Gastroesophageal sphincter (tissue), 4 donors: ENCODE measurements around the gene ADAM19. TPM values are rescaled to one million over a fixed set of nuclear protein-coding genes. Genes with fewer than 3 reads are reported as not detected.

ENCODE experiments used
- ATAC-seq: fragments of 150-250 bp; one replicate; pipeline ENCODE4 v1.9.1; 2016; ENCODE audit warnings: mild to moderate bottlenecking, moderate library complexity
- H3K27ac ChIP-seq, 4 donors: fragments of 200-600 bp; sonication (generic) in 3 of 4; 1 replicate in 3 of 4; 2 replicates in 1 of 4; pipeline ENCODE4 v1.5.1; 2016 to 2019
- H3K27me3 ChIP-seq: fragments of 200-600 bp; sonication (generic); one replicate; pipeline ENCODE4 v1.5.1; 2019
- H3K36me3 ChIP-seq, 2 donors: fragments of 200-600 bp; sonication (generic); one replicate each; pipeline ENCODE4 v1.5.1; 2019; ENCODE audit warnings: control low read depth in 1 of 2
- H3K4me1 ChIP-seq, 3 donors: fragments of 200-600 bp; sonication (generic); 1 replicate in 2 of 3; 2 replicates in 1 of 3; pipeline ENCODE4 v1.5.1; 2016 to 2019; ENCODE audit warnings: control low read depth in 2 of 3
- H3K4me3 ChIP-seq, 2 donors: fragments of 200-600 bp; sonication (generic); one replicate each; pipeline ENCODE4 v1.5.1; 2019; ENCODE audit warnings: mild to moderate bottlenecking in 1 of 2, moderate library complexity in 1 of 2
- H3K9me3 ChIP-seq, 3 donors: fragments of 200-600 bp; sonication (generic); one replicate each; pipeline ENCODE4 v1.5.1; 2017 to 2019; ENCODE audit warnings: control low read depth in 2 of 3
- EP300 ChIP-seq: sonication (generic); formaldehyde crosslinking; IDR thresholded peaks from one replicate; pipeline ENCODE4 v1.6.1; 2017; ENCODE audit warnings: antibody characterized with exemption, mild to moderate bottlenecking
- POLR2A ChIP-seq, 2 donors: fragments of 450-650 bp; IDR thresholded peaks; one replicate each; pipeline ENCODE4 v1.6.1; 2017; ENCODE audit warnings: antibody characterized with exemption in 2 of 2, mild to moderate bottlenecking in 2 of 2, moderate library complexity in 1 of 2
- POLR2AphosphoS5 ChIP-seq: sonication (generic); formaldehyde crosslinking; IDR thresholded peaks from one replicate; pipeline ENCODE4 v1.6.1; 2017; ENCODE audit warnings: antibody characterized with exemption
- WGBS, 2 donors: methylation state at CpG; one replicate each; pipeline ENCODE4 v1.1.5; 2018; ENCODE audit warnings: low coverage in 1 of 2; 5-methylcytosine and 5-hydroxymethylcytosine counted together
- total RNA-seq, 4 donors: library from RNA; depleted of rRNA; stranded (reverse); fragments of >200 nt; gene quantifications; one replicate each; pipeline ENCODE4 v1.1.0, GENCODE V29; 2016
- TF ChIP-seq, protein P1 (sequence below), 4 experiments: fragments of 200-600 bp in 2 of 4; fragments of 450-650 bp in 2 of 4; sonication (generic) in 1 of 4; IDR thresholded peaks; one replicate each; pipeline ENCODE4 v1.5.1; 2017 to 2019; ENCODE audit warnings: antibody characterized with exemption in 4 of 4, mild to moderate bottlenecking in 2 of 4, moderate library complexity in 2 of 4

ADAM19 gene
- total RNA-seq, 4 donors from 2014 or later, result 19.3 to 38.5 (median 31.2) TPM

DNA sequence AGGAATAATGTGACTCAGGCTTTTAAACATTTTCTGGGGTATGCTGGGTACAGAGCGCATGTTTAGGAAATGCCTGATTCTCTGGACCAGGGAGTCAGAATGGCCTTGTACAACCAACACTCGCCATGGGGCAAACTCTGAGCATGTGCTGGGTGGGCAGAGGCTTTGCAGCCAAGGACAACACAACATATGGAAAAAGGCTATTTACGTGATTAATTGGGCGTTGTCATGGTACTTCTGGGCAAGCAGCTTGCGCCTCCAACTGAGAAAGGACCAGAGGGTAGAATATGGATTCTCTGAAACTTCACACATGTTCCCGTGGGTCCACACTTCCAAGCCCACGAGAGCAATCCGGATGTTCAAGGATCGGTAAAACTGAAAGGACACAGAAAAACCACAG is 66.5 kb downstream of the ADAM19 start:
- 89 to 92% methylated on average over 8 of the region's 9 CpGs for WGBS, 2 donors
- Histone ChIP-seq H3K9me3 (no peaks in the 10 kb centered on the region), H3K27ac (peak overlapping the region in 3 of 4 donors; percentile 25 to 88 (median 86)), H3K4me1 (peaks cover 12 to 73% (median 12%) of the 10 kb centered on the region in 3 donors), H3K4me3 (no peak overlapping the region), H3K27me3 (no peaks in the 10 kb centered on the region), H3K36me3 (peaks cover 0 to 60% of the 10 kb centered on the region in 2 donors)
- no peak for ATAC-seq
- TF ChIP-seq POLR2AphosphoS5 (no peak), POLR2A (IDR thresholded peaks at IDR 0.05) (no peak), EP300 (no peak)
- TF ChIP-seq, protein P1, sequence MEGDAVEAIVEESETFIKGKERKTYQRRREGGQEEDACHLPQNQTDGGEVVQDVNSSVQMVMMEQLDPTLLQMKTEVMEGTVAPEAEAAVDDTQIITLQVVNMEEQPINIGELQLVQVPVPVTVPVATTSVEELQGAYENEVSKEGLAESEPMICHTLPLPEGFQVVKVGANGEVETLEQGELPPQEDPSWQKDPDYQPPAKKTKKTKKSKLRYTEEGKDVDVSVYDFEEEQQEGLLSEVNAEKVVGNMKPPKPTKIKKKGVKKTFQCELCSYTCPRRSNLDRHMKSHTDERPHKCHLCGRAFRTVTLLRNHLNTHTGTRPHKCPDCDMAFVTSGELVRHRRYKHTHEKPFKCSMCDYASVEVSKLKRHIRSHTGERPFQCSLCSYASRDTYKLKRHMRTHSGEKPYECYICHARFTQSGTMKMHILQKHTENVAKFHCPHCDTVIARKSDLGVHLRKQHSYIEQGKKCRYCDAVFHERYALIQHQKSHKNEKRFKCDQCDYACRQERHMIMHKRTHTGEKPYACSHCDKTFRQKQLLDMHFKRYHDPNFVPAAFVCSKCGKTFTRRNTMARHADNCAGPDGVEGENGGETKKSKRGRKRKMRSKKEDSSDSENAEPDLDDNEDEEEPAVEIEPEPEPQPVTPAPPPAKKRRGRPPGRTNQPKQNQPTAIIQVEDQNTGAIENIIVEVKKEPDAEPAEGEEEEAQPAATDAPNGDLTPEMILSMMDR (IDR thresholded peaks at IDR 0.05), result no peak

DNA sequence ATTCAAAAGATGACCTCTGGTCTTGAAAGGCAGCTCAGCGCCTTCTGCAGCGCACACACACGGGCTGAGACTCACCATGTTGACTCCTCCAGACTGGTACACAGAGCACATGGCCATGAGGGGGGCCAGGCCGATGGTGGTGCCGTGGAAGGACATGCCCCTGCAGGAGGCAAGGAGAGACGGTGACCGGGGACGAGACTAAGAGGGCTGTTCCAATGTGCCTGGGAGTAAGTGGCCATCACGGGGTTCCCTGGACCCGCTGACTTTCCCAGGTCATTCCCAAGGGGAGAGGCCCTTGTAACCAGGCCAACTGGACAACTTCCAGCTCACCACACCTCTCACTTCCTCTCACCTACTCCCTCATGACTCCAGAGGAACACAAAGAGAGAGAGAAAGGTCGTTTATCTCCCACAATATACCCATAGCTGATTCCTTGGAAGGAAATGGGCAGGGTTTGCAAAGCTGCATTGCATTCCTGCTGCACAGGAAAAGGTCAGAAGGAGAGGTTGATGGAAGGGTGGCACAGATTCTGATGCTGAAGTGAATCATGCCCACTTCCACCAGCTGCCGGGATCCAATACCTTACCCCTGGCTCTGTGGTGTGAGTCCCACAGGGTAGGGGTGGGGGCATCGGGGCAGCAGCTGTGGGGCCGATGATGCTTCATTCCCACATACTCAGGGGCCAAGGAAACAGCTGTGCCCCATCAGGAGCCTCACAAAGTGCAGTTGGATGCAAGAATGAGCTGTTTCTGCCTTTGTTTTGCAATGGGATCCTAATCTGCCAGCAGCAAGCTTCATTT is 68.4 kb downstream of the ADAM19 start:
- H3K36me3 ChIP-seq, result peaks cover 0 to 70% of the 10 kb centered on the region in 2 donors
- H3K4me3 ChIP-seq, result no peak overlapping the region
- H3K9me3 ChIP-seq, result no peaks in the 10 kb centered on the region
- TF ChIP-seq, protein P1 (IDR thresholded peaks at IDR 0.05), result no peak
- no peak for TF ChIP-seq POLR2A (IDR thresholded peaks at IDR 0.05)
- TF ChIP-seq POLR2AphosphoS5, result peak; percentile 45
- no peak for TF ChIP-seq EP300
- peaks cover 11 to 54% (median 12%) of the 10 kb centered on the region in 3 donors for H3K4me1 ChIP-seq
- H3K27ac ChIP-seq, result peak overlapping the region in 2 of 4 donors; percentile 20 to 48
- 37 to 55% methylated on average over 2 to 4 of the region's 14 CpGs for WGBS, 2 donors
- no peak for ATAC-seq
- H3K27me3 ChIP-seq, result no peaks in the 10 kb centered on the region

DNA sequence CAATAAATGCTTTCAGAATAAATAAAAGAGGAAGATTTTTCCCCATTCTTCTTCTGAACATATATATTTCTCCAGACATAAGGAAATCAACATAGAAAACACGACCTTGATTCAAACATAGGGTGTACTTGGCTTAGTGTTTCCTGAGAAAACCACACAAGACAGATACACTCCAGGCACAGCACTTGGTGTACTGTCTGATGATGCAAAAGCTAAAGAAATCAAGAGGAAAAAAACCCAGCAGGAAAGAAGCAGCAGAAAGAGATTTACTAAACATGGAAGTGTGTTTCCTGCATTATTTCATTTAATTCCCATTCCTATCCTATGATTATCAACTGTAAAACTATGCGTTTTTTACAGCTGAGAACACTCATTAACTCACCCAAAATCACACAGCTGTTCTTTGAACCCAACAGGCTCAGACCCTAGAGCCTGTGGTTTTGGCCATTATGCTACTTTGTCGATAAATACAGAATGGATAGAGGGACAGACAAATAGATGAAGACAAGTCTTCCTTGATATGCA is 69.4 kb downstream of the ADAM19 start:
- ATAC-seq, result no peak
- H3K4me3 ChIP-seq, result no peak overlapping the region

DNA sequence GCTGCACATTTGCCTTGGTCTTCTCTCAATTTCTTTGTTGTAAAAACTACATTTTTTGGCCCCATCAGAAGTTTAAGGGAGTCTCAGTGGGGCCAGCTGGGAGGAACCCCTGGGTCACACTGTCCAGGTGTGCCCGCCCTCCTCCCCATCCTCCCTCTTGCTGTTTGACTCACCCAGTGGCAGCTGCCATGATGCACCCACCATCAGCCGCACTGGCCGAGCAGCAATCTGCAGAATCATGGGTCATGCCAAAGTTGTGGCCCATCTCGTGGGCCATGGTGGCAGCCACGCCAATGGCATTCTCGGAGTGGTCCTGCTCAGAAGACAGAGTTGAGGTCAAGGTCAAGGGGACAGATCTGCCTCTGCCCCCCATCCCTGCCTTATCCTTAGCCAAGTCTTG is 70.1 kb downstream of the ADAM19 start:
- no peaks in the 10 kb centered on the region for H3K9me3 ChIP-seq
- TF ChIP-seq POLR2AphosphoS5, result no peak
- TF ChIP-seq, protein P1 (IDR thresholded peaks at IDR 0.05), result no peak
- TF ChIP-seq POLR2A (IDR thresholded peaks at IDR 0.05), result no peak
- no peak for TF ChIP-seq EP300
- peaks cover 0 to 39% (median 0%) of the 10 kb centered on the region in 3 donors for H3K4me1 ChIP-seq
- ATAC-seq, result no peak
- WGBS, 2 donors, result 100% methylated on average over 3 of the region's 6 CpGs; no CpG with 5 or more reads in 1 of the 2 donors
- no peak overlapping the region for H3K4me3 ChIP-seq
- peak overlapping the region in 1 of 4 donors; percentile 7 for H3K27ac ChIP-seq
- peaks cover 0 to 86% of the 10 kb centered on the region in 2 donors for H3K36me3 ChIP-seq
- no peaks in the 10 kb centered on the region for H3K27me3 ChIP-seq

More for the DNA sequence above, 69.4 kb downstream of the ADAM19 start:
- H3K27me3 ChIP-seq, result no peaks in the 10 kb centered on the region
- no peak for TF ChIP-seq POLR2AphosphoS5
- no peak for TF ChIP-seq EP300
- TF ChIP-seq, protein P1 (IDR thresholded peaks at IDR 0.05), result no peak
- TF ChIP-seq POLR2A (IDR thresholded peaks at IDR 0.05), result no peak
- peaks cover 4 to 46% (median 5%) of the 10 kb centered on the region in 3 donors for H3K4me1 ChIP-seq
- WGBS, 2 donors, result 68 to 83% methylated on average over 3 of the region's 3 CpGs
- peaks cover 0 to 81% of the 10 kb centered on the region in 2 donors for H3K36me3 ChIP-seq
- H3K27ac ChIP-seq, result peak overlapping the region in 1 of 4 donors; percentile 7
- no peaks in the 10 kb centered on the region for H3K9me3 ChIP-seq
